ENCODE results near the gene DLGAP3.

GRCh38 chr1:34825455-34826091 lies 103.9 kb downstream of the DLGAP3 start:
- TF ChIP-seq CTCF (IDR thresholded peaks at IDR 0.05; ENCODE audit: low read depth, low read length, missing input control) (no peak), TAF1 (conservative IDR thresholded peaks at IDR 0.05) (no peak), EGR1 (IDR thresholded peaks at IDR 0.05; ENCODE audit: low read depth in 2 of 2) (peak in 1 of 2 donors; percentile 10), ZBTB33 (IDR thresholded peaks at IDR 0.05) (no peak), YY1 (IDR thresholded peaks at IDR 0.05) (peak; percentile 38)
- TF ChIP-seq, protein P1, sequence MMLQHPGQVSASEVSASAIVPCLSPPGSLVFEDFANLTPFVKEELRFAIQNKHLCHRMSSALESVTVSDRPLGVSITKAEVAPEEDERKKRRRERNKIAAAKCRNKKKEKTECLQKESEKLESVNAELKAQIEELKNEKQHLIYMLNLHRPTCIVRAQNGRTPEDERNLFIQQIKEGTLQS (IDR thresholded peaks at IDR 0.05) = no peak
- TF ChIP-seq, protein P2, sequence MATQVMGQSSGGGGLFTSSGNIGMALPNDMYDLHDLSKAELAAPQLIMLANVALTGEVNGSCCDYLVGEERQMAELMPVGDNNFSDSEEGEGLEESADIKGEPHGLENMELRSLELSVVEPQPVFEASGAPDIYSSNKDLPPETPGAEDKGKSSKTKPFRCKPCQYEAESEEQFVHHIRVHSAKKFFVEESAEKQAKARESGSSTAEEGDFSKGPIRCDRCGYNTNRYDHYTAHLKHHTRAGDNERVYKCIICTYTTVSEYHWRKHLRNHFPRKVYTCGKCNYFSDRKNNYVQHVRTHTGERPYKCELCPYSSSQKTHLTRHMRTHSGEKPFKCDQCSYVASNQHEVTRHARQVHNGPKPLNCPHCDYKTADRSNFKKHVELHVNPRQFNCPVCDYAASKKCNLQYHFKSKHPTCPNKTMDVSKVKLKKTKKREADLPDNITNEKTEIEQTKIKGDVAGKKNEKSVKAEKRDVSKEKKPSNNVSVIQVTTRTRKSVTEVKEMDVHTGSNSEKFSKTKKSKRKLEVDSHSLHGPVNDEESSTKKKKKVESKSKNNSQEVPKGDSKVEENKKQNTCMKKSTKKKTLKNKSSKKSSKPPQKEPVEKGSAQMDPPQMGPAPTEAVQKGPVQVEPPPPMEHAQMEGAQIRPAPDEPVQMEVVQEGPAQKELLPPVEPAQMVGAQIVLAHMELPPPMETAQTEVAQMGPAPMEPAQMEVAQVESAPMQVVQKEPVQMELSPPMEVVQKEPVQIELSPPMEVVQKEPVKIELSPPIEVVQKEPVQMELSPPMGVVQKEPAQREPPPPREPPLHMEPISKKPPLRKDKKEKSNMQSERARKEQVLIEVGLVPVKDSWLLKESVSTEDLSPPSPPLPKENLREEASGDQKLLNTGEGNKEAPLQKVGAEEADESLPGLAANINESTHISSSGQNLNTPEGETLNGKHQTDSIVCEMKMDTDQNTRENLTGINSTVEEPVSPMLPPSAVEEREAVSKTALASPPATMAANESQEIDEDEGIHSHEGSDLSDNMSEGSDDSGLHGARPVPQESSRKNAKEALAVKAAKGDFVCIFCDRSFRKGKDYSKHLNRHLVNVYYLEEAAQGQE (IDR thresholded peaks at IDR 0.05) = no peak

Measured in liver (tissue), 3 donors.